Cardiac muscle cell (in vitro differentiated cells and primary cell): Measurements from ENCODE around the gene TTC23. TPM values are rescaled to one million over a fixed set of nuclear protein-coding genes. Genes with fewer than 3 reads are reported as not detected.

ENCODE experiments used
- DNase-seq, 2 donors: peaks; one replicate each; pipeline versions ENCODE4 v3.0.0 to v3.0.0-alpha.2; 2010 to 2017; ENCODE audit warnings: low read depth in 1 of 2, low spot score in 1 of 2
- H3K27ac ChIP-seq: fragments of 200-600 bp; sonication (generic); 2 replicates; pipeline ENCODE4 v1.5.1; 2016
- H3K27me3 ChIP-seq: fragments of 200-600 bp; sonication (generic); 2 replicates; pipeline ENCODE4 v1.6.0; 2016; ENCODE audit warnings: control low read depth
- H3K36me3 ChIP-seq: fragments of 200-600 bp; sonication (generic); 2 replicates; pipeline ENCODE4 v1.5.1; 2016; ENCODE audit warnings: control low read depth
- H3K4me1 ChIP-seq: fragments of 200-600 bp; sonication (generic); 2 replicates; pipeline ENCODE4 v1.8.1; 2017; ENCODE audit warnings: low read depth, mild to moderate bottlenecking, mixed run types
- H3K4me3 ChIP-seq: fragments of 200-600 bp; sonication (generic); 2 replicates; pipeline ENCODE4 v1.5.1; 2016; ENCODE audit warnings: mild to moderate bottlenecking
- H3K9me3 ChIP-seq: fragments of 200-600 bp; sonication (generic); 2 replicates; pipeline ENCODE4 v1.5.1; 2017; ENCODE audit warnings: low read depth, mild to moderate bottlenecking, control low read depth
- polyA plus RNA-seq: library from polyadenylated mRNA; unstranded; fragments of >200 nt; fragmentation: Nextera tagmentation; extraction: Ambion mirVana; gene quantifications from 2 replicates; pipeline ENCODE4 v1.2.1, GENCODE V29; 2016
- total RNA-seq: library from RNA; depleted of rRNA; stranded (reverse); fragments of >200 nt; gene quantifications from 2 replicates; pipeline ENCODE4 v1.2.3, GENCODE V29; 2016
- TF ChIP-seq, protein P1 (sequence below): IDR thresholded peaks from 2 replicates; pipeline ENCODE4 v1.5.1; 2012; ENCODE audit warnings: low read depth, mild to moderate bottlenecking, low read length

TTC23 gene, protein sequence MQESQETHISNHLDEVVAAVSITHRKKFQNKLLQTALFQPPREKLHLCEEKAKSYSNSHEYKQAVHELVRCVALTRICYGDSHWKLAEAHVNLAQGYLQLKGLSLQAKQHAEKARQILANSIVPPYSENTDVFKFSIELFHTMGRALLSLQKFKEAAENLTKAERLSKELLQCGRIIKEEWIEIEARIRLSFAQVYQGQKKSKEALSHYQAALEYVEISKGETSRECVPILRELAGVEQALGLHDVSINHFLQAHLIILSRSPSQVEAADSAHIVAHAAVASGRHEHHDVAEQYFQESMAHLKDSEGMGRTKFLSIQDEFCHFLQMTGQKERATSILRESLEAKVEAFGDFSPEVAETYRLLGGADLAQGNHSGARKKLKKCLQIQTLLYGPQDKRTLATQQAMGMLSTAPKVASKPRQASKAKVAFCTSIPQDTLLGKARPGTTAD
- total RNA-seq = 24.6 and 38.2 TPM in 2 replicates
- 15.0 and 18.9 TPM in 2 replicates for polyA plus RNA-seq

DNA sequence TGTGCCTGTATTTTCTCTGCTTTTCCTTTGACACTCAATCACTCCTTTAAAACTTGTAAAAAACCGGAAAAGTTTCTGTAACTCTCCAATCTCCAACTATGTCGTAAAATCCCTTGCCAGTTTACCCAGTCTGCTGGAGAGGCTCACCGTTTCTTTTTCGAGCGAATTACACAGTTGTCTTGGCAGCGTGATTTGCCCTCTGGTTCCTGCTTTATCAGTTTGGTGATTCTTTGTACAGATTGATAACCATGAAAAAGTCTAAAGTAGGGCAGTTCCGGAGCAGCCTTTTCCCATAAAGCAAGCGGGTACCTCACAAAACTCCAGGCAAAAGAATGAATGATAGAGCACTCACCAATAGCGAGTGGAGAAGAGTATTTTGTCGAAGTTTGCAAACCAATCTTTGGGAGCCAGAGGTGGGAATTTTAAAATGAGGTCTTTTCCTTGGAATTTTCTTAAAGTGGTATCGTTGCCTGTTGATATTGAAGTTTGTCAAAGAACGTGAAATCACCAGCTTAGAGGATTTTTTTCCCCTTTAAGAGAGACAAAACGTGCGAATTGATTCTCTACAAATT is at the start of gene TTC23:
Gene TTC23 (minus strand): TSS at position 312 of the 572 bp plus-strand sequence. CDS start 20,869 bp downstream, outside the sequence.
- TF ChIP-seq, protein P1, sequence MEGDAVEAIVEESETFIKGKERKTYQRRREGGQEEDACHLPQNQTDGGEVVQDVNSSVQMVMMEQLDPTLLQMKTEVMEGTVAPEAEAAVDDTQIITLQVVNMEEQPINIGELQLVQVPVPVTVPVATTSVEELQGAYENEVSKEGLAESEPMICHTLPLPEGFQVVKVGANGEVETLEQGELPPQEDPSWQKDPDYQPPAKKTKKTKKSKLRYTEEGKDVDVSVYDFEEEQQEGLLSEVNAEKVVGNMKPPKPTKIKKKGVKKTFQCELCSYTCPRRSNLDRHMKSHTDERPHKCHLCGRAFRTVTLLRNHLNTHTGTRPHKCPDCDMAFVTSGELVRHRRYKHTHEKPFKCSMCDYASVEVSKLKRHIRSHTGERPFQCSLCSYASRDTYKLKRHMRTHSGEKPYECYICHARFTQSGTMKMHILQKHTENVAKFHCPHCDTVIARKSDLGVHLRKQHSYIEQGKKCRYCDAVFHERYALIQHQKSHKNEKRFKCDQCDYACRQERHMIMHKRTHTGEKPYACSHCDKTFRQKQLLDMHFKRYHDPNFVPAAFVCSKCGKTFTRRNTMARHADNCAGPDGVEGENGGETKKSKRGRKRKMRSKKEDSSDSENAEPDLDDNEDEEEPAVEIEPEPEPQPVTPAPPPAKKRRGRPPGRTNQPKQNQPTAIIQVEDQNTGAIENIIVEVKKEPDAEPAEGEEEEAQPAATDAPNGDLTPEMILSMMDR = no peak
- Histone ChIP-seq H3K27me3 (no peaks in the 10 kb centered on the region), H3K27ac (peak within 1 kb of the TSS; percentile 95), H3K36me3 (peaks cover 7% of the 10 kb centered on the region), H3K4me3 (peak within 1 kb of the TSS; percentile 47), H3K9me3 (no peaks in the 10 kb centered on the region), H3K4me1 (peaks cover 14% of the 10 kb centered on the region)
- DNase-seq = peak; percentile 61 to 90

DNA sequence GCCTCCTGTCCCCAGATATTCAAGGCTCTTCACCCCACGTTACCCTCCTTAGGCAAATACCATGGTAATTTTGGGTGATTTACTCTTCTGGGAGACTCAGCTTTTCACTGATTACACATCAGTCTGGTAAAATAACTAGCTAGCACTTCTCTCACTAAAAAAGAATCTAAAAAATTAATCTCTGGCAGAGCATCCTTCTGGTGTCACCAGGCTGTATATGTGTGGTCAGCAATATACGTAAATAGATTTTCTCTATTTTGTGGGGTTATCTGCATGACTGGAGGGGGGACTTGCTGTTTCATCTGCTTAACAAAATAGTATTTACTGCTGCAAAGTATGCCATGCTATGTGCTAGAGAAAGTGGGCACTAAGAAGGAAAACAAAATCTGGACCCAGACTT is 47.0 kb upstream of the TTC23 start:
- Histone ChIP-seq H3K27me3 (no peaks in the 10 kb centered on the region), H3K36me3 (no peaks in the 10 kb centered on the region), H3K4me3 (no peak overlapping the region), H3K4me1 (no peaks in the 10 kb centered on the region), H3K27ac (no peak overlapping the region), H3K9me3 (no peaks in the 10 kb centered on the region)
- TF ChIP-seq, protein P1 = no peak
- DNase-seq = no peak

DNA sequence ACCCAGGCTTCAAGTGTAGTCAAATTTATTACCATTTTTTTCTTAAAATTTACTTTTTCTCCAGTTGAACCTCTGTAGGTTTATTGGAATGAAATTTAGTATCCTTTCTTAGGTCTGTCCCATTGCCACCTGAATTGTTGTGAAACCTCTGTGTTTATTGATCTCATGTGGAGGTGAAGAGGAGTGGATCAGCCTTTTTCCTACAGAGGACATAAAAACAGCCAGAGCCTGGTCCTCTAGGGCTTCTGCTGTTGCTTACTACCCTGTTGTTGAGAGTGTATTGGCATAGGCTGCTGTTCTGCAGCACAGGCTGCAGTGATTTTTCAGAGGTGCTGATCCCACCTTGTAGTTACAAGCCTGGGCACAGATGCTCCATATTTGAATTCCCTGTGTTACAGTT is 46.5 kb upstream of the TTC23 start:
- Histone ChIP-seq H3K4me3 (no peak overlapping the region), H3K4me1 (no peaks in the 10 kb centered on the region), H3K27ac (no peak overlapping the region), H3K9me3 (no peaks in the 10 kb centered on the region), H3K36me3 (no peaks in the 10 kb centered on the region), H3K27me3 (no peaks in the 10 kb centered on the region)
- TF ChIP-seq, protein P1 = no peak
- DNase-seq = no peak

DNA sequence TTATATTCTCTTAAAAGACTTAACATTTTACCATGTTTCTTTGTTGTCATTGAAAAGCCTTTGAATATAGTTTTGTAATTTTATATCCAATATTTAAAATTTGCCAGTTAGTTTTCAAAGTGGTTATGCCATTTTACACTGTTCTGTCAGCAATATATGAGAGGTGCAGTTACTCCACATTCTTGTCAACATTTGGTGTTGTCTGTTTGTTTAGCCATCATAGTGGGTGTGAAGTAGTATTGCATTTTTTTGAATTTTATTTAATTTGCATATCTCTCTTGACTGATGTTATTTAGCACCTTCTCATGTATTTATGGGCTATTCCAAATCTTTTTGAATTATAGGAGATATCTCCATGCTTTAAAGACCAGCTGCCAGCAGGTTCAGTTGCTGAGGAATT is 42.3 kb upstream of the TTC23 start:
- DNase-seq = no peak
- Histone ChIP-seq H3K4me3 (no peak overlapping the region), H3K27ac (no peak overlapping the region), H3K36me3 (no peaks in the 10 kb centered on the region), H3K27me3 (no peaks in the 10 kb centered on the region), H3K9me3 (no peaks in the 10 kb centered on the region), H3K4me1 (peaks cover 3% of the 10 kb centered on the region)
- TF ChIP-seq, protein P1 = no peak

DNA sequence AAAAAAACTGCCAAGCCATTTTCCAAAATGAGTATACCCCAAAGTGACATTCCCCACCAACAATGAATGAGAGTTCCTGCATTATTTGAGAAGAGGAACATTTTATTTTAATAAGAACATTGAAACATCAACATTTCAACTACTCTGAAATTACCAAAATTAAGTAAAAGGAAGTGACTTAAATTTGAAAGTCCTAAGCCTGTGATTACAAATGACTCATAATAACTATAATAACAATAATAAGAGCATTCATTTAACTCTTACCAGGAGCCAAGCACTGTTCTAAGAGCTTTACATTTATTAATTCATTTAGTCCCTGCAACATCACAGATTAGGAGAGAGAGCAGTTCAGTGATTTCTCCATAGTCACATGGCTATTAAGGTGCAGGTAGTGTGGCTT is 34.3 kb upstream of the TTC23 start:
- H3K4me1 ChIP-seq = peaks cover 5% of the 10 kb centered on the region
- TF ChIP-seq, protein P1 = no peak
- no peaks in the 10 kb centered on the region for H3K36me3 ChIP-seq
- DNase-seq = no peak
- no peak overlapping the region for H3K4me3 ChIP-seq
- H3K9me3 ChIP-seq = no peaks in the 10 kb centered on the region
- no peak overlapping the region for H3K27ac ChIP-seq
- H3K27me3 ChIP-seq = no peaks in the 10 kb centered on the region
